HG03139 (cell line): ENCODE measurements around the gene NRXN2.

Experiments used
- ATAC-seq: cut with Tn5 transposase; IDR thresholded peaks from one replicate; pipeline ENCODE4 v1.9.1; 2021; ENCODE audit not compliant: unreplicated experiment

Gene NRXN2

DNA sequence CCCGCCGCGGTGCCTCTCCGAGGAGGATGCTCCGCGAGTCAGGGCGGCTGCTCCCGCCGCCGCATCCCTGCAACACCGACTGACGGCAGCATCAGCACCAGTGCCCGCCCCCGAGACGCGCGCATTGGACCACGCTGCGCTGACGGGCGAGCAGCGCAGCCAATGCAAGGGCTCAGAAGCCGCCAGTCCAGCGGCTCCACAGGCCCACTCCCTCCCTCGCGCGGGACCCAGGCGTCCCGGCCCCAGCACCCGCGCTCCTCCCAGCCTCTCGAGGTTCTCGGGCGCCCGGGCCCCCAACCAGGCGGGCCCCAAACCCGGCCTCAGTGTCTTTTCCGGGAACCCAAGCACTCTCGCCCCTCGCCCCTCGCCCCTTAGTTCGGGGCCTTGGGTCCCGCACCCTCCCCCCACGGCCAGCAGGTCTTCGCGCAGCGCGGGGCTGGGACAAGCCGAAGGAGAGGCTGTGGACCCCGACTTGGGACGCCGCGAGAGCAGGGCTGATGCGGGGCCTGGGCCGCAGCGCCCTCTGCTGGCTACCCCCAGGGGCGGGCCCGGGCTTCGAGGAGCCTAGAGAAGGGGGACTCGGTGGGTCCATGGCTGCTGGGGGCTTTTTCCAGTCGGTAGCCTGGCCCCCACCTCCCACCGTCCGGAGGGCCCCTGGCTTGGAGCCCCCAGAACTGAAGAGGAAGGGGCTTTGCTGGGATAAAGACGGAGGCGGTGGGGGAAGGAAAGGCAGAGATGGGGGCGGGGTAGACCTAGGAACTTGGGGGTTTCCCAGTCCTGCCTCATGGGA lies at the start of gene NRXN2:
TSS of gene NRXN2 (minus strand) at position 81 of the 790 bp plus-strand sequence. CDS start 9,498 bp downstream, outside the sequence.
- ATAC-seq, result peak; percentile 77

DNA sequence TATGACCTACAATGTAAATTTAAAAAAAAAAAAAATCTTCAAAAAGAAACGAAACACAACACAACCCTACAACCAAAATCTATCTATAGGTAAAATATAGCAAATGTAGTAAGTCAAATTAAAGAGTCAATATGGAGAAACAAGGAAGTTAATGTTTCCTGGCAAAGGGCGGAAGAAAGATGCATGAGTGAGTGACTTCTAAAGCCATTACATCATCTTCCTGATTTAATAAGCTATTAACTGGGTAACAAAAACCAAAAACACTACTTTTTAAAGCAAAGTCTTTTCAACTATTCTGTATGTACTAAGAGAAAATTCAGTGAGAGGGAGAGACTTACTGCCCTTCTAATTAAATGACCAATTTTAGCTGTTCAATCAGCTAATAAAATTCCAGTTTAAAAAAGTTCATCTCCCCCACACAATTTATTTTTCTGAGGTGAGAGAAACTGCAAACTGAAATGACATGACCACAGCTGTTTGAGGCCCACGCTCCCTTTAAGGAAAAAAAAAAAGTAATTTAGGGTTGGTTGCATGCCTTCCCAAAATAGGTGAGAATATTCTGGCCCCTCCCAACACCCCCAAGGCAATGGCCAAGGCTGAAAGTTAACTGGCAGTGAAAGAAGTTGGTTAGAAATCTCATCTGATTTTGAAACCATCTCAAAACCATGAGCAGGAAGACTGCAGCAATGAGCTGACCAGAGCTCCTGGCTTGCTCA lies 49.5 kb upstream of the NRXN2 start:
- ATAC-seq, result no peak

DNA sequence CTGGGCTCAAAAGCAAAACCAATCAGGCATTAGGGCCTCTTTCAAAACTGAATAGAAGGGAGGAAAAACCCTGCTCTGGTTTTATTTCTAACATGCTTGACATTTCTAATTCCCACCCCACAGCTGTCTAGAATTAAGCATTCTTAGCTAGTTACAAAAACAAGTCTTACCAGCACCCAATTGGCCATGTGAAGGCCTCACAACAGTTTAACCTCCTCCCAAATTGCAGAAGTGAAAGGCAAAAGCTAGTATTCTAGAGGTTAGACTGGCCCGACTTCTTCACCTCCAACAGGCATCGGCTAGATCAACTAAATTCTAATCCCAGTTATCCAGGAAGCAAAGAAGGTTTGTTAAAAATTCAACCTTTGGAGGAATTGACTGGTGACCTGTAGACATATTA lies 48.9 kb upstream of the NRXN2 start:
- ATAC-seq, result no peak

DNA sequence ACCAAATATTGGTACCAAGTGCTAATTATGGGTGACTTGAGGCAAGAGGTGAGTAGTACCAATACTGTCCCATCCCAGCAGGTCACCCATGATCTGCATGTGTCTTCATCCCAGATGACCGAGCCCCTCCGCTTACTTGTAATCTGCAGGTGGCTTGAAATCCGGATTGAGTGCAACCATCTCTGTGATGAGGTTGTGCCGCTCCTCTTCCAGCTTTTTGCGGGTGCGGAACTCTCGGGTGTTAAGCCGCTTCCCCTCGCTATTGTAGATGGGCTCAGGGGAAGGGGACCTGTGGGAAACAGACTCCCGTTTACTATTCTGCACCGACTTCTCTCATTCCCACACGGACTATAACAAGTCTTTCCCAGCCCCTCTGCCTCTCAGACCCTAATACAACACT lies 47.1 kb upstream of the NRXN2 start:
- ATAC-seq, result no peak

DNA sequence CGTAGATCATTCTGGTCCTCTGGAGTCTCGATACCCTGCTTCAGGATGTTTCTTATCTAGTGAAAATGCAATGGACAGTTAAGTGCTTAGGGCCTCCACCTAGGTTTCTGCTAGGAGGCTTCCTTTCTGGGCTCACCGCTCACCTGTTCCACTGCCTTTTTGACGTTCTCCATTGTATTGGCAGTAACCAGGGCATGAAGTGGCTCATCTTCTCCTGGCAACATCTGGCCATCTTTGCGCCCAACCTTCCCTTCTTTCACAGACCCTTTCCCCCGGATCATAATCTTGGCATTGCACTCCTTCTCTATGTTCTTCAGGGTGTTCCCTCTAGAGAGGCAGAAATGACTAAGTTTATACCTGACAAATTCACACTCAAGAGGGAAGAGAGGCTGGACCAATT lies 46.3 kb upstream of the NRXN2 start:
- no peak for ATAC-seq

DNA sequence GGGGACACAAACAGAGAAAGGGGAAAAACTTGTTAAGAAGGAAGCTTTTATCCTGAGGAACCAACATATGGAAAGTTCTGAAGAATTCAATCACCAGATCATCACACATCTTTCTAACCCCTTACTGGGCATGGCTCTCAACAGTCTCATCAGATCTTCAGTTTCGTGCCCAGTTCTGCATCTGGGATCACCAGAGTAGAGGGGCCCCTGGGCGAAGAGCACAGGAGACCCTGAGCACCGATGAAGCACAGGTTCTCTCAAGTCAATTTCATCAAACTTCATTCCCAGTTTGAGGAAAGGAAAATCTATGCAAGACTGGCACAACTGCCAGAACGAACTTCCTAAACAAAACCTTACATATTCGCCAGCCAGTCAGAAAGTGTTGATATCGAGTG lies 45.3 kb upstream of the NRXN2 start:
- ATAC-seq, result no peak

DNA sequence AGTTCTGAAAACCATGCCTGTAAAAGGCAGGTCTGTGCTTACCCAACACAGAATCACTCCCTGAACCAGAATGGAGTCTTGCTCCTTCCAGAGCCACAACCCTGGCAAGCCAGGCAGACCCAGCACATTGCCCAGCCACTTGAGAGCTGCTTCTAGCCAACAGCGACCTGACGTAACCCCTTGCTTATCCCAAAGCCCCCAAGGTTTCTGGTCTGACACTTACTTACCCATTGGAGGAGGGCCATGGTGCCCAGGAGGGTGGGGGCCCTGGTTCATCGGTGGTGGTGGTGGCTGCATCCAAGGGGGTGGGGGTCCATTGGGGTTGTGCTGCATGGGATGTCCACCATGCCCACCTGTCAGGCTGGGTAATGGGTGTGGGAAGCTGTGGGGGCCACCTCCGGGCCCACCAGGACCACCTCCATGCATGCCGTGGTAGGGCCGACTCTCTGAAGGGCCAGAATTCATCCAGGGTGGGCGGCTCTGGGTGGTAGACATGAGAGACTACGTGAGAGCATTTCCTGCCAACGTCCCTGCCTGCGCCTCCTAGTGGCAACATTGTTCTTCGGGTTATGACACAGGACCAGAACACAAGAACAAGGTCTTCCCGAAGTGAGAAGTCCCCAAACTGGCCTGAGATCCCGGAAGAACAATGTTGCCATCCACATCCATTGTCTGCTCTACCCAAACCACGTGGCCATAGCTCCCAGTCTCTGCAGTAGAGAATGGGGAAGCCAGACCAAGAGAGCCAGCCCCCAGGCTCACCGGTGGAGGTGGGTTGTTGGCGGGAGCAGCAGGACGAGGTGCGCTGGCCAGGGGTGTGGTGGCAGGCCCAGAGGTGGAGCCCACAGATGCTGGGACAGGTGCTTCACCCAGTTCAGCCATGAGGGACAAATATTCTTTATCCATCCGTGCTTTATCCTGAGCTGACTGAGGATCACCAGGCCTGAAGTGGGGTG lies 44.6 kb upstream of the NRXN2 start:
- ATAC-seq, result no peak

DNA sequence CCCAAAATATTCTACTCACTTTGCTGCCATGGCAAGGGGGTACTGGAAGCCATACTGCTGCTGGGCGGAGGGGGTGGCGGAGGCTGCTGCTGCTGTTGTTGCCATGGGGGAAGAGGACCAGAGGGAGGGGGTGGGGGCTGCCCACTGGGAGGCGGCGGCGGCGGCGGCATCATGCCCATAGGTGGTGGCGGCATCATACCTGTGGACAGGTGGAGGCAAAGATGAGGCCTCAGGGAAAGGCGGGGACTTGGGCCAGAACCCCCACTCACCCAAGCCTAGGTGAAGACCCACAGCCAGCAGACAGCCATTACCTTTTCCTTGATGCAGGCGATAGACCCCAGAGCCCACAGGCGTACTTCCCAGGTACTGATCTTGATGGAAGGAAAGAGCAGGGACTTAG lies 43.9 kb upstream of the NRXN2 start:
- no peak for ATAC-seq

DNA sequence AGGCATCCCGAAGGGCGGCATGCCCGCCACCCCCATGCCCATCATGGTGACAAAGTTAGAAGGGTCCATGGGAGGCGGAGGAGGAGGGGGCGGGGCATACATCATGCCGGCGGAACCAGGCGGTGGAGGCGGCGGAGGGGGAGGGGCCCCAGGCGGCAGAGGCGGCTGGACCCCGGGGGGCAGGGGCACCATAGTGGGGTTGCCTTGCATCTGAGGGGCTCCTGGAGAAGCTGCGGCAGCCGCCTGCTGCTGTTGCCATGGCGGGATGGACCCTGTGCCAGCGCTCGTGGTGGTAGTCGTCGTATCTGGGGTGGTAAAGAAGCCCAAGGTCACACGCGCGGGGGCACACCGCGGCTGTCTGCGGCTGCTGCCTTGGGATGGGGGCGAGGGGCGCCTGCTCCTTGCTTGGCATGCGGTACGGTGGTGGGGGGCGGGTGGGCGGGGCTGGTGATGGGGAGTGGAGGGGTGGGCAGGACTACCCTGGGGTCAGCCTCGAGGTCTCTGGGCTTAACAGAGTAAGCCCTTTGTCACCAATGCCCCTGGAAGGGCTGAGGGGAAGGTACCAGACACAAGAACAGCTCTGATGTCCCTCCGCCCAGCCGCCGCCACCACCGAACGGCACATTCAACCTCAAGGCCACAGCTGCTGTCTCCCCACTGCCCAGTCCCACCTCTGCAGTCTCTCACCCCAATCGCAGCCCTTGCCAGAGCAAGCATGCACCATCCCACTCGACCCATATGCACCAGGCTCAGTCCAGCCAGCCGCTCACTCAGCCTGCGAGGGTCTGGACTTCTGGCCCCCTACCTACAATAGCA lies 43.1 kb upstream of the NRXN2 start:
- no peak for ATAC-seq

DNA sequence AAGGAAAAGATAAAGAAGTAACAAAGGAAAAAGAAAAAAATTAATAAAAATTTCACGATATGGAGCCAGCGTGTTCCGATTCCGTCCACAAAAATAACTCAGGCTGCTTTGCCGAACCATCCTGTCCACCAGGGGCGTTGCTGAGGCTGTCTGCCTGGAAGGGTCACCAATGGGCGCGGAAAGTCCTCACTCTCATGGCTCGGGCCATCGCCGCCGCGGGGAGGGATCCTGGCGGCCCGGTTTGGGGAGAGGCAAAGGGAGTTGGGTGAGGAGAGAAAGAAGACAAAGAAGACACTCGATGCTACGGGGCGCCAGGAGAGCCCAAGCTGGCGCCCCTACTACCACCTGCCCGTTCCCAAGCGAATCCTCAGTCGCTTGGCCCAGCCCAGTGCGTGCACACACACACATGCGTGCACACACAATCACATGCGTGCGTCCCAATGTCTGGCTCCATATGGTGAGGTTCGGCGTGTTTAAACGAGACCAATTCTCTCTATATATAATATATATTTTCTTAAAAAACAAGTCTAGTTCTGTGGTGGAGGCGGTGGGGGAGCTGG lies 42.4 kb upstream of the NRXN2 start:
- ATAC-seq, result no peak

DNA sequence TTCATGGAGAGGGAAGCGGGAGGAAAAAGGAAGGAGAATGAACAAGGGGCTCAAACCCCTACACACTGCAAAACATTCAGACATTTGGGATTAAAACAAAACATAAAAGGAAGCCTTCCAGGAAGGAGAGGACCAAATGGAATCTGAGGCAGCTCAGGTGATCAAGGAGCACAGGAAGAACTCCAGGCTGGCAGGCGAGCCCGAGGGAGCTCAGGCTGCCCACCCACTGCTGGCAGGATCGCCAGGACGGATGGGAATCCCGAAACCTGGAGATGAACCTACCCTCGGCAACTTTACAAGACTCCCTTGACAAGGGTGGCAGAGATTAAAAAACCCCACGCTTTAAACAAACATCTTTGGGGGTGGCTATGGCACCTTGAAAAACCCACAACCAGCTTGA lies 41.8 kb upstream of the NRXN2 start:
- ATAC-seq, result no peak

DNA sequence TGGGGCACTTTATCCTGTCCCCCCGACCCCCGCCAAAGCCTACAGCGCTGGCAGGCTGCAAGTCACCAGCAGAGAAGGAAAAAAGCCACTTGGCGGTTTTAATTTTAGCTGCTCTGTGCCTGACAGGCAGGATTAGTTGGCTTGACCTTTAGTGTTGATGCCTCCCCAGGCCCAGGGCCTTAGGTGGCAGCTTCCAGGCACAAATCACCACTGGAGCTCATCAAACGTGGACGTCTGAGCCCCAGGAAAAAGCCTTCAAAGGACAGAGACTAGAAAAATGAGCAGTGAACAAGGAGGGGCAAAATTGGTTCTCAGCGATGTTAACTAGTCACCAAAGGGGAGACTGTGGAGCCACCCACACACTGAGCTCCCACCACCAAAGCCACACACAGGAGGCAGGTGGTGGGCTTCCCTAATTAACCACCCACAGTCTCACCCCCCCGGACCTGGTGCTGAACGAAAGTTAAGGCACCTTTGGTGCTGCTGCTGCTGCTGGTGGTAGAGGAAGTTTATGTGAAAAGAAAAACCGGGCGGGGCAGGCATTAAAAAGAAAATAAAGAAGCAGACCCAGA lies 41.1 kb upstream of the NRXN2 start:
- no peak for ATAC-seq

DNA sequence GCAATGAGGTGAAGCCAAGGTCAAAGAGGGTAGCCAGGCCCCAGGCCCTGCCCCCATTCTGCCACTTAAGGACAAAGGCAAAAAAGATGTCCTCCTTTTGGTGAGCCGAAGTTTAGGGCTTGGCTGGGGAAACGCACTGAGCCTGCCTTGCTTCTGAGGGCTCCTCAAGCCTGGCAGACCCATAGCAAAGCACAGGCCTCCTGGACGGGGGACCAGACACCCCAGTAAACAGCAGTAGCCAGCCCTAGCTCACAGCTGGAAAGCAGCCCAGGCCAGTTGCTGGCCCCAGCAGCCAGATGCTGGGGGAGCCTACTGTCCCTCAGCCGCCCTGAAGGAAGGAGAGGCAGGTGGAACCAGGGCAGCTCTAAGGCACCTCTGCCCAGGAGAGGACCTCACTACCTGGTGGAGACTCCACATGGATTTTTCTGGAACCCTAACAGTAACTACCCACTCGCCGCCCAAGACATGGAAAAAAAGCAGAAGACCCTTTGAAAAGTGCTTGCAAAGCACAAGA lies 40.6 kb upstream of the NRXN2 start:
- ATAC-seq, result no peak

DNA sequence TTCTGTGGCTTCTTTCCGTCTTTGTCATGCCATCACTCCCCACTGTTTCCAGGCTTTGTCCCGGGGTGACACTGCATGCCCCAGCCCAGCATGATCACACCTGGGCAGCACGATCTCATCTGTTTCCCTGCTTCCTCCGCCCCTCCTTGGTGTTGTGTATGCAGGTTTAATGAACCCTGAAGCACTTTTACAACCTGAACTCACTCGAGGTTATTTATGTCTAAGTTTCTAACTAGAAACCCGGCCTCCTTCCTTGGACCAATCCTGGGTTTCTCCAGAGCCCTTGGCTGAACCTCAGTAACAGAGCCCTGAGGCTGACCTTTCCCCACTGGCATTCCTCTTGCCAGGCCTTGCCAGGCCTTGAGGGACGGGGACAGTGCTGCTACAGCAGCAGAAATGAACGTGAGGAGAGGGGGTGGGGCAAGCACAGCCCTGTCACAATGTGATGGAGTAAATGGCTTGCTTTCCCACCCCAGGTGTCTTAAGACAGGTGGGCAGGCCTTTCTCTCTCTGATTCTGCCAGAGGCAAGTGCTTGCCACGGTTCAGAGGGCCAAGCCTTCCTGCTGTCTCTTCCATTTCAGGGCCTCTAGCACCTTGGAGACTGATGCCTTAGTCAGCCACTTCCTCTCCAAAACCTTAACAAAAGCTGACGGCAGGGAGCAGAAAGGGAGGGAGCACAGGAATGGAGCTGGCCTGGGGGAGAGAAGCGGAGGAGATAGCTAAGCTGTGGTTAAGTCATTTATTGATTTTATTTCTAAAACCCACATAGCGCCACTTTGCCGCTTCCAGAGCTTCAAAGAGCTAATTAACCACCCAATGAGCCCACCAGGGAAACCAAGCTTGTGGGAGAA lies 39.9 kb upstream of the NRXN2 start:
- ATAC-seq, result no peak

DNA sequence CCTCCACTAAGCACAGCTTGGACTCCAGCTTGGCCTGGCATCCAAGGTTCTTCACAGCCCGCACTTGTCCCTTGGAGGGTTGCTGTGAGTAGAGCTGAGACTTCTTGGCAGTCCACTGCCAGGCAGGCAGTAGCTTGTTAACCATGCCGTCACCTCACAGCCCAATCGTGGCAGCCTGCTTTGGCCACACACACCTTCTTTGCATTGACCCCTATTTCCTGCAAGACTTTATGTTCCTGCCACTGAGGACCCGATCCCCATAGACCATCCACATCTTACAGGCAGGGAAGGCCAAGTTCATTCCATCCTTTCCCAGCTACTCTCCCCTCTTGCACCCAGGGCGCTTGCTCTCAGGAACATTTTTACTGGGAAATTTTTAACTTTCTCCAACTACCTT lies 39.3 kb upstream of the NRXN2 start:
- no peak for ATAC-seq

DNA sequence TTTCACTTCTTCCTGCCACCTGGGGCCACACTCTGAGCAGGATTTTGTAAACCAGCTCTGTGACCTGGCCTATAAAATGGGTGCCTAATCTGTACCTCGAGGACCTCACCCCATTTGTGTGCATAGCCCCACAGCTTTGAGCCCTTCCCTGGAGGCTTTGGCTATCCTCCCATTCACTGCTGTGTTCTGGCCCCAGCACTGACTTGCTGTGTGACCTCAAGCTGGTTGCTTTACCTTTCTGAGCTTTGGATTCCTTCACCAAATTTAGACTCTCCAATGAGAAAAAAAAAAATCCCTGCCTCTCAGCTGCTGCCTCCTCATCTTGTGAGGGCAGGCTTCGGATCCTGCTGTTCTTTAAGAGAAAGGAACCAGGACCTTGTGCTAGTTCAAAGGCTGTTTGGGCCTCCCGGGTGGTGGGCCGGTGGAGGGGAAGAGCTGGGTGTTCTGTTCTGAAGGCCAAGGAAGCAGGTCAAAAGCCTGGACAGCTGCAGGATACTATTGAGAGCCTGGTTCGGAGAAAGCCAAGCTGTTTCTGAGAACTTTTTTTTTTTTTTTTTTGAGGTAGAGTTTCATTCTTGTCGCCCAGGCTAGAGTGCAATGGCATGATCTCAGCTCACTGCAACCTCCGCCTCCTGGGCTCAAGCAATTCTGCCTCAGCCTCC lies 37.9 kb upstream of the NRXN2 start:
- ATAC-seq, result no peak

DNA sequence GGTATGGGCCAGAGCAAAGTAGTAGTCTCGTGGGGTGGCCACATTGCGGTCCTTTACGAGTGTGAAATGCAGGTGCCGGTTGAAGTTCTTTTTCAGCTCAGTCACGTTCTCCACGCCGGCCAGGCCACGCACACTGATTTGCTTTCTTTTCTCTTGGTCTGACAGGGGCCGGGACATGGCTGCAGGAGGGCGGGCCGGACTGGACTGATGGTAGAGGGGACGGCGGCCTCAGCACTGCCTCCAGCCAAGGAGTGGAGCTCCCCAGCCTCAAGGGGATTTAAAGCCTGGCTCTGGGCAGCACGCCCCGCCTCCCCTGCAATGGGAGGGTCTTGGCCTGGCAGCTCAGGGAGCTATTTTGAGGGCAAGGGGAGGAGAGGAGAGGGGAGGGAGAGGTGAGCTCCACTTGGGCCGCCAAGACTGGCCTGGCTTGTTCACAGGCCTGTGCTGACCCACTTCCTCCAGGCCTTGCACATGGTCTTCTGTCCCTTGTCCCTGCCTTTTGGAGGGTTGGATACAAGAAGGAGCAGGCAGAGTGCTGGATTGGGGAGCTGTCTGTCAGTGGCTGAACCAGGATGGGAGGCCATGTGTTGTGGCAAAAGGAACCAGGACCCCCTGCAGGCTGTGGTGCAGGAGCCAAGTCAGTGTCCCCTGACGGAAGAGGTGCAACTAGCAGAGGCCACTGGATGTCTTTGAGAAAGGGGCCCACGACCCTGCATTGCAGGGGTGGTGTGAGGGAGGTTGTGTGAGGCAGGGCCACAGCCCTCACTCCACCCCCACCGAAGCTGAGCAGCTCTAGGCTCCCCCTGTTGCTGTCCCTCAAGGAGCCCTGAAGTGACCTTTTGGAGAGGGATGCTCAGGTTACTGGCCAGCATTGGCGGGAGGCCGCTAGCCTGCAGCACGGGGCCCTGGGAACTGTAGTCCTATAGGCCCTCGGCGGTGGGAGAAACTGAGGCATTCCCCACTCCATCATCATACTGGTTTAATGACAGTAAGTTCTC lies 37.0 kb upstream of the NRXN2 start, which contains the start of gene PYGM:
TSS of gene PYGM (minus strand) at position 253 of the 998 bp plus-strand sequence. CDS start at position 177, 76 bp downstream.
- no peak for ATAC-seq
